SHP77 treated with DMSO at 0.1 percent for 48 hours (cell line): Measurements from ENCODE around the gene PBRM1.
A peak's percentile ranks its signal among the peaks of the same experiment; 100 is the strongest.
"Not testable (repeated sequence)": the region's sequence is repeated elsewhere in the genome, so short reads cannot be mapped to it uniquely, and the experiment has no call there.

Experiments used
- DNase-seq: peaks from one replicate; lab custom pipeline; 2025; lab: John Stamatoyannopoulos, UW

PBRM1 gene

DNA sequence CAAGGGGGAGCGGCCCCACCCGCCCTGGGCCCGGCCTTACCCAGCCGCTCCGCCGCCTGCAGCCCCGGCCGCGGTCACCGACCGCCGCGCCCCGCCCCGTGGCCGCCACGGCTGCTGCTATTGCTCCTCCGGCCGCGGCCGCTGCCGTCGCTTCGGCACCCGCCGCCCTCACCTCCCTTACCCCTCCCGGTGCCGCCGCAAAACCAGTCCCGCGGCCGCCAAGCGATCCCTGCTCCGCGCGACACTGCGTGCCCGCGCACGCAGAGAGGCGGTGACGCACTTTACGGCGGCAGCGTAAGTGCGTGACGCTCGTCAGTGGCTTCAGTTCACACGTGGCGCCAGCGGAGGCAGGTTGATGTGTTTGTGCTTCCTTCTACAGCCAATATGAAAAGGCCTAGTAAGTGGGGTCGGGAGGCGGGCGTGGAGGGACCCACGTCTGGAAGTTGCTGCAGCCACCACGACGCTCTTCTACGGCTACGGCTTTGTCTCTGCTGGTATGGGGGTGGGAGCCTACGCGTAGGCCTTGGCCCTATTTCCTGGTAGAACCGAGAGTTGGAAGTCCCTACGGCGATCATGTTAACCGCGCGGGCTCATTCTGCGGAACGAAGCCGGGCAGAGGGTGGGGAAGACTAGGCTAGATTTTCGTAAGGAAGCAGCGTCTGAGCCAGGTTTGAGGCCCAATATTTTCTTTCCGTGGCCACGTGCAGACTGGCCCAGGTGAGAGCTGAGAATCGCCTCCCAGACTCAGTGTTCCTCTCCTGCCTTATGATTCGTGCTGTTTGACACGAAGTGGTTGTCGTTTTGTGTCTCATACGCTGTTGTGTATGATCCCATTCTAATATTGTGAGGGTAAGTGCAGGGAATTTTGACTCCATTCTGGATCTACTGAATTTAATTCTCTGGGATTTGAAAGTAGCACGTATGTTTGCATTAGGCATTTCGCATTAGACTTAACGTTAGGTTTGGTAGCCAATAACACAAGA is at the start of gene PBRM1, which contains the start of gene GNL3:
Gene PBRM1 (minus strand): TSS at position 205 of the 983 bp plus-strand sequence.
Gene GNL3 (plus strand): TSS at position 324 of the 983 bp plus-strand sequence. CDS start 61 bp downstream, at position 385.
- DNase-seq: peak; percentile 78

DNA sequence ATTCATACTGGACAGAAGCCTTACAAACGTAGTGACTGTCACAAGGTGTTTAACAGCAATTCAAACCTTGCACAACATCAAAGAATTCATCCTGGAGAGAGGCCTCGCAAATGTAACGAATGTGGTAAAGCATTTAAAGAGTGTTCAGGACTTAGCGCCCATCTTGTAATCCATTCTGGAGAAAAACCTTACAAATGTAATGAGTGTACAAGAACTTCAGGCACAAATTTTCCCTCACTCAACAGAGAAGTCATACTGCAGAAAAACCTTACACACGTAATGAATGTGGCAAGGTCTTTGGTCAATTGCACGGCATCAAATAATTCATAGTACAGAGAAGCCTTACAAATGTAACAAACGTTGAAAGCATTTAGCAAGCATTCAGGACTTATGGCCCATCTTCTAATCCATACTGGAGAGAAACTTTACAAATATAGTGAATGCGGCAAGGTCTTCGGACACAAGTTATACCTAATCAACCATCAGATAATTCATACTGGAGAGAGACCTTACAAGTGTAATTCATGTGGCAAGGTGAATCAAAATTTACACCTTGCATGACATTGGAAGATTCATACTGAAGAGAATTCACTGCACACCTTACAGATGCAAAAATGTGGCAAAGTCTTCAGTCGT is 47.7 kb upstream of the PBRM1 start:
- DNase-seq: no peak

DNA sequence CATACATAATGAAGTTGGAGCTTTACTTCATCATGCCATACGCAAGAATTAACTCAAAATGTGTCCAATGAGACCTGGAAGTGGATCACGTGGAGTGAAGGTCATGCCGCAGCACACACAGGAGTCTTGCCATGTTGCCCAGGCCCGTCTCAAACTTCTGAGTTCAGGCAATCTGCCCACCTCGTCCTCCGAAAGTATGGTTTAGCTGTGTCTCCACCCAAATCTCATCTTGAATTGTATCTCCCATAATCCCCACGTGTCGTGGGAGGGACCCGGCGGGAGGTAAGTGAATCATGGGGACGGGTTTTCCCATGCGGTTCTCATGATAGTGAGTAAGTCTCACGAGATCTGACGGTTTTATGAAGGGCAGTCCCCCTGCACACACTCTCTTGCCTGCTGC is 45.9 kb upstream of the PBRM1 start:
- no peak for DNase-seq

DNA sequence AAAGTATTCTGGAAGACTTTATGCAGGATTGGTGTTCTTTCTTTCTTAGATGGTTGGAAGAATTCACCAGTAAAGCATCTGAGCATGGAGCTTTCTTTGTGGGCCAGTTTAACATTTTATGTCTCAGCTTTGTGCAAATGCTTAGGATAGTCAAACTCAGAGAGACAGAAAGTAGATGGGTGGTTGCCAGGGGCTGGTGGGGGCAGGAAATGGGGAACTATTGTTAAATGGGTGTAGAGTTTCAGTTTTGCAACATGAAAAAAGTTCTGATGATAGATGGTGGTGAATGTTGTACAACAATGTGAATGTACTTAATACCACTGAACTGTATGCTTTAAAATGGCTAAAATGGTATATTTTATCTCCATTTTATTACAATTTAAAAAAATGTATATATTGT is 45.0 kb upstream of the PBRM1 start:
- no peak for DNase-seq

DNA sequence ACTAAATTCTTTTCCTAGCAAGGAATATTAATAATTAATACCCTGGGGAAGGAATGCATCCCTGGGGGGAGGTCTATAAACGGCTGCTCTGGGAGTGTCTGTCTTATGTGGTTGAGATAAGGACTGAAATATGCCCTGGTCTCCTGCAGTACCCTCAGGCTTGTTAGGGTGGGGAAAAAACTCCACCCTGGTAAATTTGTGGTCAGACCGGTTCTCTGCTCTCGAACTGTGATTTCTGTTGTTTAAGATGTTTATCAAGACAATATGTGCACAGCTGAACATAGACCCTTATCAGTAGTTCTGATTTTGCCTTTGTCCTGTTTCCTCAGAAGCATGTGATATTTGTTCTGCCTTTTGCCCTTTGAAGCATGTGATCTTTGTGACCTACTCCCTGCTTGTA is 43.0 kb upstream of the PBRM1 start:
- not testable (repeated sequence) for DNase-seq

GRCh38 chr3:52724511-52724910 is 38.8 kb upstream of the PBRM1 start:
- no peak for DNase-seq

DNA sequence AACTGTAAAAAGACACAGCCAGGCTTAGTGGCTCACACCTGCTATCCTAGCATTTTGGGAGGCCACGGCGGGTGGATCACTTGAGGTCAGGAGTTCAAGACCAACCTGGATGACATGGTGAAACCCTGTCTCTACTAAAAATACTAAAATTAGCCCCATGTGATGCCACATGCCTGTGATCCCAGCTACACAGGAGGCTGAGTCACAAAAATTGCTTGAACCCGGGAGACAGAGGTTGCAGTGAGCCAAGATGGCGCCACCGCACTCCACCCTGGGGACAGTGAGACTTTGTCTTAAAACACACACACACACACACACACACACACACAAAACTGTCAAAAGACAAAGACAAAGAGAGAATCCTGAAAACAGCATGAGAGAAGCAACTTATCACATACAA is 38.2 kb upstream of the PBRM1 start:
- no peak for DNase-seq

DNA sequence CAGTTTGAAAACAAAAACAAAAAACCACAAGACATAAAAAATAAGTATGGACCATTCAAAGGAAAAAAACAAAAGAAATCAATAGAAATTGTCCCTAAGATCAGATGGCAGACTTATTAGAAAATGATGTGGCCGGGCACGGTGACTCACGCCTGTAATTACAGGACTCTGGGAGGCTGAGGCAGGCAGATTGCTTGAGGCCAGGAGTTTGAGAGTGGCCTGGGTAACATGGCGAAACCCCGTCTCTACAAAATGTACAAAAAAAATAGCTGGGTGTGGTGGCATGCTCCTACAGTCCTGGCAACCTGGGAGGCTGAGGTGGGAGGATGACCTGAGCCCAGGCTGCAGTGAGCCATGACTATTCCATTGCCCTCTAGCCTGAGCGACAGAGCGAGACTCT is 36.8 kb upstream of the PBRM1 start:
- no peak for DNase-seq

GRCh38 chr3:52721730-52722008 is 36.0 kb upstream of the PBRM1 start:
- no peak for DNase-seq

DNA sequence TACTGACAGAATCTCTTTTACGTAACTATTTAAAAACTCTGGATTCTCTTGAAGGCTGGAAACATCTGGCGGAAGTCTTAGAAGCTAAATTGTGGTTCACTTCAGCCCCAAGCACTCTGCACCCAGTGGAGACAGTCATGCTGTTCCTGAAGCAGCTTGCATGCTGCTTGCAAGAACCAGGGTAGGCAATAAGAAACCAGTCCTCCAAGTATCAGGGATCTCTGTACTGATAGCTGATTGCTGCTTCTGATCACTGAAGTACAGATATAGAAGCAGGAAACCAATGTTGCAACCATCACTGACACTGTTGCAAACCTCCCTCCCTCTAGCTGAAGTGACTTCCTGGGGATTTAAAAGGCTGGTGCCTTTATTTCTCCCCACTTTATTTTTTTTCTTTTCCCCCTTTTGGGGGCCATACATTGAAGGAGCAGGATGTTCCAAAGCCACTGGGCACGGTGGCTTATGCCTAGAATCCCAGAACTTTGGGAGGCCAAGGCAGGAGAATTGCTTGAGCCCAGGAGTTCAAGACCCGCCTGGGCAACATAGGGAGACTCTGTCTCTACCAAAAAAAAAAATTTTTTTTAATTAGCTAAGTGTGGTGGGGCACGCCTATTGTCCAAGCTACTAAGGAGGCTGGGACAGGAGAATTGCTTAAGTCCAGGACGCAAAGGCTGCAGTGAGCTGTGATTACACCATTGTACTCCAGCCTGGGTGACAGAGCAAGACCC is 35.5 kb upstream of the PBRM1 start:
- no peak for DNase-seq

DNA sequence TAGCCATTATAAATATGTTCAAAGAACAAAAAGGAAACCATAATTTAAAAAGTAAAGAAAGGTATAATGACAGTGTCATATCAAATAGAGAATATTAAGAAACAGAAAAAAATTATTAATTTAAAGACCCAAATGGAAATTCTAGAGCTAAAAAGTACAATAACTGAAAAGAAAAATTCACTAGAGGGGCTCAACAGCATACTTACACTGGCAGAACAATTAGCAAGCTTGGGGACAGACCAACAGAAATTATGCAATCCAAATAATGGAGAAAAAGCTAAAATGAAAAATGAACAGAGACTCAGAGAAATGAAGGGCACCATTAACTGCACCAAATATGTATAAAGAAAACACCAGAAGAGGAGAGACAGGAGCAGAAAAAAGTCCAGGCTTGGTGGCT is 33.9 kb upstream of the PBRM1 start:
- DNase-seq: no peak

GRCh38 chr3:52715714-52716305 is 30.1 kb upstream of the PBRM1 start:
- no peak for DNase-seq

GRCh38 chr3:52714335-52715302 is 28.9 kb upstream of the PBRM1 start:
- no peak for DNase-seq

DNA sequence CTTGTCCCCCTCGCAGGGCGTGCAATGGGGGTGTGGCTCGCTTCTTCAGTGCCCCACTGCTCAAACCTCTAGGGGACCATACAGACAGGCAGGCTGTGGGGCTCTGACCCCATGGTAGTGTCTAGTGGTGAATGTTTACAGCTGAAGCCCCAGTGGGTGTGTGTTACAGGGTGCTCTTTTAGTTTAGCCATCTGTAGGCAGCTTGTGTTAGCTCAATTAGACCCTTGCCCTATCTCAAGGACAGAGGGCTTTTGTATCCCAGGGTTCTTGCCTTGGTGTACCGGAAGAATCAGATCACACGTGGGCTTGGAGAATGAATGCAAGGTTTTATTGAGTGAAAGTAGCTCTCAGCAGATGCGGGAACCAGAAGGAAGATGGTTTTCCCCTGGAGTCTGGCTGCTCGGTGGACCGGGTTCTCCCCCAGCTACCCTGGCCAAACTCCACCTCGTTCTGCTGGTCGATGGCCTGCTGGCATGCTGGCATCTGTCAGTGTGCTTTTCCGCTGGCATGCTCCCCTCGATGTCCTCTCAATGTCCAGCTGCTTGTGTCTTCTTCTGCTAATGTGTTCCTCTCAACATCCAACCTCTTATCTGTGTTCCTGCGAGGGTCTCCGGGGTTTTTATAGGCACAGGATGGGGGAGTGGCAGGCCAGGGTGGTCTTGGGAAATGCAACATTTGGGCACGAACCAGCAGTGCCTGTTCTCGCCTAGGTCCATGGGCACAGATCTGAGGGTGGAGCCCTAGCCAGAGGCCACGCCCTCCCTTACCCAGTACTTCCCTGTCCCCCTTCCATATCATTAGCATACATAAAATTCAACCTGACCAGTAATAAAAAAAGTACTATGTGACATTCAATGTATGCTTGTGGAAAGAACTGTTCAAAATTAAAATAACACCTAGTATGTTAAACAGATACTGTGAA is 26.8 kb upstream of the PBRM1 start:
- no peak for DNase-seq

GRCh38 chr3:52710512-52710911 is 24.8 kb upstream of the PBRM1 start:
- DNase-seq: no peak

DNA sequence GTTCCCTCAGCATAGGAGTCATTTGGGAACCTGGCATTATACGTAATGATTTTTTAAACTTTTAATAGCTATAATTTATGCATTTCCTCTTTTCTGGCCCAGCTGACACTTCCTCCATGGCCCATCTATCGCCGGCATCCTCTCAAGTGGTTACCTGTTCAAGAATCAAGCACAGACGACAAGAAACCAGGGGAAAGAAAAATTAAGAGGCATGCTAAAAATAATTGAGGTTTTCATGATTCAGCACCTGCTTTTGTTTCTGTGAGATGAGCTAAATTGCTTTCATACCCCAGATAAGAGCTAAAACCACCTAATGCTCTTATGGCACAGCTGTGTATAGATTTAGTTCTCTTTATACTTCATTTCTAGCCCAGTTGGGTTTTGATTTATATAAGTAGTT is 21.9 kb upstream of the PBRM1 start:
- DNase-seq: no peak

DNA sequence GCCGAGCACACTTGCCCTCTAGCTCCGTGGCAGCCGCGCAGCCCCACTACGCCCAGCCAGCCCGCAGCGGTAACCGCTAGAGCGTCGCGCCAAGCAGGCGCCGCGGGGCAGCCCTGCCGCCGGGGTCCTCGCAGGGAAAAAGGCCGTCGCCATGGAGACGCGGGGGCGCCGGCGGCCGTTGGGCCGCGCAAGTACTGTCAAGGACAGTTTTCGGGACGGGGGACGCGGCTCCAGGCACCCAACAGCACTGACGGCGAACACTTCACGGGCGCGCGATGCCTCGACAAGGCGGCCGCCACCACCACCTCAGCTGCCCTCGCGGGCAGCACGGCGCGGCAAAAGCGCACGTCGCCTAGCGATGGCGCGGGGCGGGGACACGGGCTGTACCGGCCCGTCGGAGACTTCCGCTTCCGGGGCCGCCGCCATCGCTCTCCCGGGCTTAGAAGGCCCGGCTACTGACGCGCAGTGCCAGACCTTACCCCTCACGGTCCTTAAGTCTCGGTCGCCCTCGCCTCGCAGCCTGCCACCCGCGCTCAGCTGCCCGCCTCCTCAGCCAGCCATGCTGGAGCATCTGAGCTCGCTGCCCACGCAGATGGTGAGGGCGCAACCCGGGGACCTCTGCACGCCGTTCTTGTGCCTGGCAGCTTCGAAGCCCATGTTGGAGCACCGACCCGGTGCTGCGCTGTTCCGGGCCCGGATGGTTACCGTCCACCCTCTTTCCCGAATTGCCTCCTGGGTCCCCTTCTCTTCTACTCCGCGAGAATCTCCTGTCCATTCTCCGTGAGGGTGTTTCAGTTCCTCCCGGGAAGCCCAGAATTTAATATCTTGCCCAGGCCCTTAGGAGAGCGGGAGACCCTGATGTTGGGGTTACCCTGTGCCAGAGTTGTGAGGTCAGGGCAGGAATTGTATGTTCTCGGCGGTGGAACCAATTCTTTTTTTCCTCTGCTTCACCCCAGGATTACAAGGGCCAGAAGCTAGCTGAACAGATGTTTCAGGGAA is 20.3 kb upstream of the PBRM1 start, which contains the start of the genes GLT8D1 and SPCS1:
Gene GLT8D1 (minus strand): TSS at position 104 of the 999 bp plus-strand sequence. CDS start 5,331 bp downstream, outside the sequence.
Gene SPCS1 (plus strand): TSS at position 419 of the 999 bp plus-strand sequence. CDS start 141 bp downstream, at position 560.
- DNase-seq: peak; percentile 69

- DNase-seq: no peak
These were observed 19.6 kb upstream of the PBRM1 start for GRCh38 chr3:52705438-52705687.
